ENCODE results near the gene CD96.
"Not testable (repeated sequence)": the region's sequence is repeated elsewhere in the genome, so short reads cannot be mapped to it uniquely, and the experiment has no call there.

DNA sequence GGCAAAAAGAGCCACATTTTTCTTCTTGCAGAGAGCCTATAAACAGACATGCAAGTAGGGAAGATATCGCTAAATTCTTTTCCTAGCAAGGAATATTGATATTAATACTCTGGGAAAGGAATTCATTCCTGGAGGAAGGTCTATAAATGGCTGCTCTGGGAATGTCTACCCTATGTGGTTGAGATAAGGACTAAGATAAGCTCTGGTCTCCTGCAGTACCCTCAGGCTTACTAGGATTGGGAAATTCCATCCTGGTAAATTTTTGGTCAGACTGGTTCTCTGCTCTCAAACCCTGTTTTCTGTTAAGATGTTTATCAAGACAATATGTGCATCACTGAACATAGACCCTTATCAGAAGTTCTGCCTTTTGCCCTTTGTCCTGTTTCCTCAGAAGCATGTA, 17.5 kb upstream of the CD96 start:
- TF ChIP-seq, protein P1, sequence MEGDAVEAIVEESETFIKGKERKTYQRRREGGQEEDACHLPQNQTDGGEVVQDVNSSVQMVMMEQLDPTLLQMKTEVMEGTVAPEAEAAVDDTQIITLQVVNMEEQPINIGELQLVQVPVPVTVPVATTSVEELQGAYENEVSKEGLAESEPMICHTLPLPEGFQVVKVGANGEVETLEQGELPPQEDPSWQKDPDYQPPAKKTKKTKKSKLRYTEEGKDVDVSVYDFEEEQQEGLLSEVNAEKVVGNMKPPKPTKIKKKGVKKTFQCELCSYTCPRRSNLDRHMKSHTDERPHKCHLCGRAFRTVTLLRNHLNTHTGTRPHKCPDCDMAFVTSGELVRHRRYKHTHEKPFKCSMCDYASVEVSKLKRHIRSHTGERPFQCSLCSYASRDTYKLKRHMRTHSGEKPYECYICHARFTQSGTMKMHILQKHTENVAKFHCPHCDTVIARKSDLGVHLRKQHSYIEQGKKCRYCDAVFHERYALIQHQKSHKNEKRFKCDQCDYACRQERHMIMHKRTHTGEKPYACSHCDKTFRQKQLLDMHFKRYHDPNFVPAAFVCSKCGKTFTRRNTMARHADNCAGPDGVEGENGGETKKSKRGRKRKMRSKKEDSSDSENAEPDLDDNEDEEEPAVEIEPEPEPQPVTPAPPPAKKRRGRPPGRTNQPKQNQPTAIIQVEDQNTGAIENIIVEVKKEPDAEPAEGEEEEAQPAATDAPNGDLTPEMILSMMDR (conservative IDR thresholded peaks at IDR 0.05; ENCODE audit: low read length): not testable (repeated sequence)
- not testable (repeated sequence) for TF ChIP-seq EZH2phosphoT487 (IDR thresholded peaks at IDR 0.05; ENCODE audit: borderline replicate concordance, low read depth, low read length)

All from OCI-LY7 (cell line).